ENCODE data around the gene PSMD13.

DNA sequence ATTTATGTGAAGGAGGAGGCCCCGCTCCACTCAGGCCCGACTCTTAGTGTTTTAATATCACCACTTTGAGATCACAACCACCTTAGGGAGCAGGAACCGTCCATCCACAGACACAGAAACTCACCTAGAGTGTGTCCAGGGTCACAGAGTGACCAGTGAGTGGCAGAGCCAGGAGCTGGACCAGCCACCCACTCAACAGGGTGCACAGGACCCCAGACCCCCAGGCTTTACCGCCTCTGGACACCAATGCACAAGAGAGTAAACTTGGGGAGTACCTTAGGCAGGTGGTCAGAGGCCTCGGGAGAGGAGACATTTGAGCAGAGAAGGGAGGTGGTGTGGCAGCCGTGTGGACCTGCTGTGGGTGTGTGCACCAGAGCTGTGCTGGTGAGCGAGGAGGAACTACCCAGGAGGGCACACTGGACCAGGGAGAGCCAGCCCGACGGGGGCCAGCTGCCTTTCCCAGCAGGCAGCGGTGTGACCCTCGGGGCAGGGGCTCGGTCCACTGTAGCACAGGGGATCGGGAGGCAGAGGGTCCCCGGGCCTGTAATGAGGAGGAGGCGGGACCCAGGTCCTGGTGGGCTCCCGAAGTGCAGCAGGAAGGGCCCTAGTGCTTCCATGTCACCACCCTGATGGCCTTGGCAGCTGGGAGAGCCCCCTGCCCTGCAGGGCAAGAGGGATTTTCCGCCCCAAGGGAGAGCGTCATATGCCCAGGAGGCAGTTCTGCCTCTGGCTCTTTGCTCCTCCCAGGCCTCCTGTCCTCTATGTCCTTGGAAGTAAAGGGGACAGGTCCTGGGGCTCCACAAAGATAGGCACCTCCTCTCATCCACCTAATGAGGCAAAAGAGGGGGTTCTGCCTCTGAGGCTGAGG is 33.9 kb downstream of the PSMD13 start:
- TF ChIP-seq TAF1 (IDR thresholded peaks at IDR 0.05; ENCODE audit: borderline replicate concordance, low read depth, low read length) (no peak), POLR2AphosphoS5 (IDR thresholded peaks at IDR 0.05; ENCODE audit: low read depth, low read length) (no peak)

Data from GM12892 (cell line).